ENCODE results near the gene C16orf95. TPM values are rescaled to one million over a fixed set of nuclear protein-coding genes. Genes with fewer than 3 reads are reported as not detected.
A peak's percentile ranks its signal among the peaks of the same experiment; 100 is the strongest.

The C16orf95 gene
- total RNA-seq, 1 donor from 2014 or later = 6.8 TPM

DNA sequence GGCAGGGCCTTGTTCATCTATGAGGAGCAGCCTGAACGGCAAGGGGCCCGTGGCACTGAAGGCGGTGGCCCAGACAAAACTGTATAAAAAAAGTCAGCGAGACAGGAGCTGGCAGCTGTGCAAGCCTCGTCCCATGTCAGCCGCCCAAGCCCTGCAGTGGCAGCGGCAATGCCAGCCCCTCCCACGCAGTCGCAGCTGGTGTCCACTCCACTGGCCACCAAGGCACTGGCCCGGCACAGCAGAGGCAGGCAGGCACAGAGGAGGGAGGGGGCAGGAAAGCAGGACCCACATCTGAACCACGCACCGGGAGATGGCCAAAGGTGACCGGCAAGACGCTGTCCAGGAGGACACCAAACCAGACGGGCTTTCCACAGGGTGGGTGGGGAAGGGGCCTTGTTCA, 15.9 kb upstream of the C16orf95 start:
- Mint-ChIP-seq H3K9me3 (no peaks in the 10 kb centered on the region), H3K27ac (ENCODE audit: unreplicated experiment) (peak overlapping the region; percentile 27), H3K4me3 (no peak overlapping the region), H3K27me3 (ENCODE audit: low read depth) (no peaks in the 10 kb centered on the region), H3K4me1 (no peaks in the 10 kb centered on the region), H3K36me3 (ENCODE audit: low read depth) (no peaks in the 10 kb centered on the region)
- no peak for DNase-seq (ENCODE audit: low read depth, low spot score)
- TF ChIP-seq CTCF (conservative IDR thresholded peaks at IDR 0.05) = no peak

GRCh38 chr16:87332150-87332549, 15.0 kb upstream of the C16orf95 start:
- no peak for DNase-seq (ENCODE audit: low read depth, low spot score)
- no peaks in the 10 kb centered on the region for H3K9me3 Mint-ChIP-seq
- no peaks in the 10 kb centered on the region for H3K36me3 Mint-ChIP-seq (ENCODE audit: low read depth)
- H3K27me3 Mint-ChIP-seq (ENCODE audit: low read depth) = no peaks in the 10 kb centered on the region
- H3K4me1 Mint-ChIP-seq = no peaks in the 10 kb centered on the region
- H3K4me3 Mint-ChIP-seq = no peak overlapping the region
- TF ChIP-seq CTCF (conservative IDR thresholded peaks at IDR 0.05) = no peak
- H3K27ac Mint-ChIP-seq (ENCODE audit: unreplicated experiment) = no peak overlapping the region

GRCh38 chr16:87331241-87331801, 14.1 kb upstream of the C16orf95 start:
- DNase-seq (ENCODE audit: low read depth, low spot score) = no peak
- Mint-ChIP-seq H3K9me3 (no peaks in the 10 kb centered on the region), H3K27ac (ENCODE audit: unreplicated experiment) (peak overlapping the region; percentile 27), H3K36me3 (ENCODE audit: low read depth) (no peaks in the 10 kb centered on the region), H3K4me3 (no peak overlapping the region), H3K4me1 (no peaks in the 10 kb centered on the region), H3K27me3 (ENCODE audit: low read depth) (no peaks in the 10 kb centered on the region)
- TF ChIP-seq CTCF (conservative IDR thresholded peaks at IDR 0.05) = no peak

GRCh38 chr16:87330646-87331045, 13.5 kb upstream of the C16orf95 start:
- H3K36me3 Mint-ChIP-seq (ENCODE audit: low read depth) = no peaks in the 10 kb centered on the region
- no peak for TF ChIP-seq CTCF (conservative IDR thresholded peaks at IDR 0.05)
- H3K27ac Mint-ChIP-seq (ENCODE audit: unreplicated experiment) = no peak overlapping the region
- no peaks in the 10 kb centered on the region for H3K9me3 Mint-ChIP-seq
- no peak overlapping the region for H3K4me3 Mint-ChIP-seq
- no peaks in the 10 kb centered on the region for H3K4me1 Mint-ChIP-seq
- no peak for DNase-seq (ENCODE audit: low read depth, low spot score)
- no peaks in the 10 kb centered on the region for H3K27me3 Mint-ChIP-seq (ENCODE audit: low read depth)

DNA sequence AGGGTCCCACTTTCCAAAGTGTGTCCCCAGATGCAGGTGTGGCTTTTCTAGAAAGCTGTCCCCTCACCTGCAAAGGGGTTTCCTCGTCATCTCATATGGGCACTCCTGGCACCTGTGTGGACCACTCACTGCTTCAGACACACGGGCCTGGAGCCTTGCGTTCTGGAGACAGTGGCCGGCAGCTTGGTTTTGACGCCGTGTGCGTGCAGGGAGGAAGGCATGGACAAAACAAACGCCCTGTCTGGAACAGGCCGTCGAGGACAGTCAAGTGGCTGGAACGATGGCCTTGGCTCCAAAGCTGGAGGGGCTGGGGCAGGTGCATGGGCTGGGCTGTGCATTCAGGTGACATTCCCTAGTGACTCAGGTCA, 13.0 kb upstream of the C16orf95 start:
- Mint-ChIP-seq H3K27ac (ENCODE audit: unreplicated experiment) (no peak overlapping the region), H3K4me3 (no peak overlapping the region), H3K36me3 (ENCODE audit: low read depth) (no peaks in the 10 kb centered on the region), H3K9me3 (no peaks in the 10 kb centered on the region), H3K4me1 (no peaks in the 10 kb centered on the region), H3K27me3 (ENCODE audit: low read depth) (no peaks in the 10 kb centered on the region)
- no peak for TF ChIP-seq CTCF (conservative IDR thresholded peaks at IDR 0.05)
- no peak for DNase-seq (ENCODE audit: low read depth, low spot score)
